NCI-H345 treated with DMSO at 0.1 percent for 48 hours (cell line): ENCODE measurements around the gene CELSR1.

ENCODE experiments used
- DNase-seq: peaks from one replicate; lab custom pipeline; 2025; ENCODE audit not compliant: unreplicated experiment; lab: John Stamatoyannopoulos, UW

The CELSR1 gene

GRCh38 chr22:46450931-46451561, 86.4 kb downstream of the CELSR1 start:
- no peak for DNase-seq

GRCh38 chr22:46449974-46450745, 87.3 kb downstream of the CELSR1 start:
- DNase-seq, result no peak

- no peak for DNase-seq
Measured at GRCh38 chr22:46449116-46449691, 88.2 kb downstream of the CELSR1 start.

- DNase-seq, result no peak
Measured at GRCh38 chr22:46448333-46448732, 89.1 kb downstream of the CELSR1 start.

GRCh38 chr22:46447906-46448305, 89.5 kb downstream of the CELSR1 start:
- DNase-seq, result no peak

- DNase-seq, result peak; percentile 51
Measured at GRCh38 chr22:46446799-46447198, 90.6 kb downstream of the CELSR1 start.

GRCh38 chr22:46445771-46446420, 91.5 kb downstream of the CELSR1 start:
- DNase-seq, result no peak

GRCh38 chr22:46444390-46444854, 93.0 kb downstream of the CELSR1 start:
- no peak for DNase-seq

- no peak for DNase-seq
Measured at GRCh38 chr22:46443850-46444389, 93.5 kb downstream of the CELSR1 start.

GRCh38 chr22:46442217-46442853, 95.1 kb downstream of the CELSR1 start:
- DNase-seq, result no peak

GRCh38 chr22:46439576-46440465, 97.6 kb downstream of the CELSR1 start:
- DNase-seq, result no peak

- no peak for DNase-seq
Measured at GRCh38 chr22:46439111-46439510, 98.3 kb downstream of the CELSR1 start.

GRCh38 chr22:46437671-46438440, 99.6 kb downstream of the CELSR1 start:
- no peak for DNase-seq

GRCh38 chr22:46436595-46437175, 100.7 kb downstream of the CELSR1 start:
- no peak for DNase-seq

- no peak for DNase-seq
Measured at GRCh38 chr22:46433318-46433717, 104.1 kb downstream of the CELSR1 start.

GRCh38 chr22:46432164-46433068, 105.0 kb downstream of the CELSR1 start:
- no peak for DNase-seq

GRCh38 chr22:46430961-46431838, 106.2 kb downstream of the CELSR1 start:
- DNase-seq, result no peak
